H1 (cell line): ENCODE measurements around the gene IL10RA. TPM values are rescaled to one million over a fixed set of nuclear protein-coding genes. Genes with fewer than 3 reads are reported as not detected.
"Not testable (repeated sequence)": the region's sequence is repeated elsewhere in the genome, so short reads cannot be mapped to it uniquely, and the experiment has no call there.

ENCODE experiments used
- CTCF ChIA-PET: fragments of 300-600 bp; sonication (Branson Sonifier 250); formaldehyde crosslinking; loops from one replicate; lab custom pipeline; 2021; ENCODE audit not compliant: partially characterized antibody; lab: Charles Lee
- POLR2A ChIA-PET: fragments of 300-600 bp; sonication (Branson Sonifier 250); formaldehyde crosslinking; loops from one replicate; lab custom pipeline; 2021; ENCODE audit warnings: inconsistent platforms; ENCODE audit not compliant: partially characterized antibody; lab: Charles Lee
- DNase-seq, 2 experiments: peaks; one replicate each; pipeline versions ENCODE4 v3.0.0 to v3.0.0-alpha.2; 2010 to 2022; ENCODE audit warnings: low spot score in 2 of 2, low read depth in 1 of 2, mixed read lengths in 1 of 2
- FAIRE-seq: peaks from 2 replicates; lab custom pipeline; 2011; peaks lifted over from hg19 to GRCh38; lab: Jason Lieb, UNC
- H2AFZ ChIP-seq: 2 replicates; pipeline ENCODE4 v1.8.1; 2012; ENCODE audit warnings: low read length, inconsistent platforms
- H2AK5ac ChIP-seq: 2 replicates; pipeline ENCODE4 v1.6.1; 2013; ENCODE audit warnings: low read depth, low read length
- H2BK120ac ChIP-seq: replicated peaks from 2 replicates; pipeline ENCODE3; 2013; ENCODE audit warnings: low read depth, low read length, inconsistent platforms
- H2BK12ac ChIP-seq: 2 replicates; pipeline ENCODE4 v1.6.1; 2013; ENCODE audit warnings: low read depth, low read length
- H2BK15ac ChIP-seq: 2 replicates; pipeline ENCODE4 v1.6.1; 2013; ENCODE audit warnings: low read length
- H2BK20ac ChIP-seq: 2 replicates; pipeline ENCODE4 v1.6.1; 2013; ENCODE audit warnings: low read length
- H2BK5ac ChIP-seq: 2 replicates; pipeline ENCODE4 v1.6.1; 2013; ENCODE audit warnings: low read depth, low read length
- H3K14ac ChIP-seq: 2 replicates; pipeline ENCODE4 v1.6.1; 2013; ENCODE audit warnings: inconsistent platforms; ENCODE audit not compliant: insufficient read length
- H3K18ac ChIP-seq: 2 replicates; pipeline ENCODE4 v1.6.1; 2013; ENCODE audit warnings: low read length; ENCODE audit errors: extremely low read depth
- H3K23ac ChIP-seq: 2 replicates; pipeline ENCODE4 v1.6.1; 2013; ENCODE audit warnings: inconsistent platforms; ENCODE audit not compliant: insufficient read length
- H3K23me2 ChIP-seq: 2 replicates; pipeline ENCODE4 v1.6.1; 2013; ENCODE audit warnings: low read depth, low read length
- H3K27ac ChIP-seq: 2 replicates; pipeline ENCODE4 v1.6.1; 2011; ENCODE audit warnings: low read depth, low read length, inconsistent platforms
- H3K27me3 ChIP-seq, 4 experiments: replicated peaks in 1 of 4; 1 replicate in 1 of 4; 2 replicates in 3 of 4; pipeline versions ENCODE4 v1.6.1 to v1.8.1; 2011 to 2013; ENCODE audit warnings: low read length in 3 of 4, mild to moderate bottlenecking in 3 of 4, inconsistent platforms in 2 of 4, mixed read lengths in 2 of 4, moderate library complexity in 1 of 4; ENCODE audit not compliant: control insufficient read depth in 3 of 4, insufficient read depth in 3 of 4; ENCODE audit errors: extremely low read depth in 1 of 4
- H3K36me3 ChIP-seq, 4 experiments: 2 replicates each; pipeline versions ENCODE4 v1.6.1 to v1.8.1; 2011 to 2013; ENCODE audit warnings: mild to moderate bottlenecking in 4 of 4, low read length in 3 of 4, moderate library complexity in 2 of 4, control low read depth in 1 of 4, inconsistent platforms in 1 of 4; ENCODE audit not compliant: insufficient read depth in 4 of 4, control insufficient read depth in 2 of 4
- H3K4ac ChIP-seq: replicated peaks from 2 replicates; pipeline ENCODE3; 2013; ENCODE audit warnings: low read length, low read depth, mixed read lengths, inconsistent platforms; ENCODE audit not compliant: insufficient read length
- H3K4me1 ChIP-seq, 4 experiments: replicated peaks in 1 of 4; 1 replicate in 1 of 4; 2 replicates in 3 of 4; pipeline versions ENCODE4 v1.6.1 to v1.8.1; 2011 to 2013; ENCODE audit warnings: low read length in 3 of 4, inconsistent platforms in 2 of 4, mixed read lengths in 1 of 4; ENCODE audit not compliant: insufficient read depth in 4 of 4, control insufficient read depth in 3 of 4
- H3K4me2 ChIP-seq, 2 experiments: 2 replicates each; pipeline versions ENCODE4 v1.6.1 to v1.8.1; 2011 to 2013; ENCODE audit warnings: low read depth in 2 of 2, low read length in 2 of 2, control low read depth in 1 of 2, inconsistent platforms in 1 of 2, mild to moderate bottlenecking in 1 of 2; ENCODE audit not compliant: insufficient read depth in 1 of 2
- H3K4me3 ChIP-seq, 4 experiments: fragments of 200-600, 300-600 bp in 1 of 4; sonication (generic), shearing (Covaris generic), sonication (Bioruptor Twin) in 1 of 4; 2 replicates each; pipeline versions ENCODE4 v1.5.1 to v1.8.1; 2011 to 2016; ENCODE audit warnings: low read length in 4 of 4, low read depth in 3 of 4, control low read depth in 2 of 4, inconsistent platforms in 2 of 4, mild to moderate bottlenecking in 2 of 4, mixed read lengths in 1 of 4, moderate library complexity in 1 of 4; ENCODE audit not compliant: insufficient read depth in 2 of 4; ENCODE audit errors: extremely low read depth in 1 of 4
- H3K56ac ChIP-seq: replicated peaks from 2 replicates; pipeline ENCODE3; 2013; ENCODE audit warnings: low read depth, mild to moderate bottlenecking, mixed read lengths, low read length, inconsistent platforms; ENCODE audit not compliant: insufficient read length
- H3K79me1 ChIP-seq: 2 replicates; pipeline ENCODE4 v1.6.1; 2013; ENCODE audit warnings: low read depth, low read length, control low read depth
- H3K79me2 ChIP-seq, 2 experiments: 2 replicates each; pipeline versions ENCODE4 v1.6.1 to v1.8.1; 2012 to 2013; ENCODE audit warnings: low read length in 2 of 2, mild to moderate bottlenecking in 2 of 2, inconsistent platforms in 1 of 2; ENCODE audit not compliant: insufficient read depth in 2 of 2, control insufficient read depth in 1 of 2
- H3K9ac ChIP-seq, 4 experiments: replicated peaks in 1 of 4; 1 replicate in 1 of 4; 2 replicates in 3 of 4; pipeline versions ENCODE4 v1.6.1 to v1.8.1; 2011 to 2013; ENCODE audit warnings: low read depth in 3 of 4, low read length in 3 of 4, control low read depth in 2 of 4, mild to moderate bottlenecking in 2 of 4, moderate library complexity in 2 of 4, inconsistent platforms in 1 of 4; ENCODE audit errors: extremely low read depth in 1 of 4
- H3K9me3 ChIP-seq, 2 experiments: 2 replicates each; pipeline versions ENCODE4 v1.6.1 to v1.8.1; 2012 to 2013; ENCODE audit warnings: mild to moderate bottlenecking in 2 of 2, moderate library complexity in 2 of 2, control low read depth in 1 of 2, inconsistent platforms in 1 of 2, low read depth in 1 of 2, low read length in 1 of 2, mixed read lengths in 1 of 2; ENCODE audit not compliant: insufficient read depth in 2 of 2
- H4K20me1 ChIP-seq, 2 experiments: replicated peaks in 1 of 2; 2 replicates each; pipeline versions ENCODE3 to v1.8.1; 2011 to 2013; ENCODE audit warnings: inconsistent platforms in 2 of 2, low read length in 2 of 2, mild to moderate bottlenecking in 1 of 2; ENCODE audit not compliant: insufficient read depth in 2 of 2, control insufficient read depth in 1 of 2
- H4K5ac ChIP-seq: 2 replicates; pipeline ENCODE4 v1.6.1; 2013; ENCODE audit warnings: low read length, low read depth, mixed read lengths, inconsistent platforms; ENCODE audit not compliant: insufficient read length
- H4K8ac ChIP-seq: 2 replicates; pipeline ENCODE4 v1.8.0; 2013; ENCODE audit warnings: mild to moderate bottlenecking, moderate library complexity, low read length, inconsistent platforms; ENCODE audit not compliant: insufficient read depth; ENCODE audit errors: extremely low read depth
- H4K91ac ChIP-seq: replicated peaks from 2 replicates; pipeline ENCODE3; 2013; ENCODE audit warnings: low read length, mixed read lengths, inconsistent platforms; ENCODE audit not compliant: insufficient read length
- WGBS, 2 experiments: shearing (Covaris generic) in 1 of 2; methylation state at CpG; one replicate each; pipeline versions ENCODE4 v1.1.6 to v1.1.7; 2013 to 2015; ENCODE audit warnings: low lambda C conversion rate in 2 of 2, mixed read lengths in 2 of 2, inconsistent platforms in 1 of 2, low coverage in 1 of 2, missing lambda C conversion rate in 1 of 2; ENCODE audit not compliant: insufficient replicate concordance in 2 of 2, insufficient coverage in 1 of 2, insufficient read length in 1 of 2; ENCODE audit errors: extremely low coverage in 1 of 2, missing lambda C conversion rate in 1 of 2; 5-methylcytosine and 5-hydroxymethylcytosine counted together
- polyA plus RNA-seq, 7 experiments: library from polyadenylated mRNA; depleted of rRNA in 3 of 7; stranded (reverse) in 5 of 7; unstranded in 2 of 7; fragments of >200 nt in 5 of 7; fragments of 200-250 nt in 2 of 7; gene quantifications; 1 replicate in 5 of 7; 2 replicates in 1 of 7; 4 replicates in 1 of 7; pipeline versions ENCODE4 v1.2.1 to v1.2.3, GENCODE V29; 2011 to 2013; ENCODE audit warnings: missing spikeins in 2 of 7, mixed read lengths in 2 of 7
- total RNA-seq: library from RNA; stranded (reverse); fragmentation: NEBNext Ultra II Directional; extraction: Animal tissue kit (Norgen Biotek cat#: 25700); gene quantifications from 2 replicates; pipeline ENCODE4 v1.2.1, GENCODE V29; 2021

Gene IL10RA
- total and polyA plus RNA-seq, 2 of the 8 experiments (the other 6 are each of a cell fraction or from before 2014, with no cell fraction given), result 0.05 to 0.11 TPM

DNA sequence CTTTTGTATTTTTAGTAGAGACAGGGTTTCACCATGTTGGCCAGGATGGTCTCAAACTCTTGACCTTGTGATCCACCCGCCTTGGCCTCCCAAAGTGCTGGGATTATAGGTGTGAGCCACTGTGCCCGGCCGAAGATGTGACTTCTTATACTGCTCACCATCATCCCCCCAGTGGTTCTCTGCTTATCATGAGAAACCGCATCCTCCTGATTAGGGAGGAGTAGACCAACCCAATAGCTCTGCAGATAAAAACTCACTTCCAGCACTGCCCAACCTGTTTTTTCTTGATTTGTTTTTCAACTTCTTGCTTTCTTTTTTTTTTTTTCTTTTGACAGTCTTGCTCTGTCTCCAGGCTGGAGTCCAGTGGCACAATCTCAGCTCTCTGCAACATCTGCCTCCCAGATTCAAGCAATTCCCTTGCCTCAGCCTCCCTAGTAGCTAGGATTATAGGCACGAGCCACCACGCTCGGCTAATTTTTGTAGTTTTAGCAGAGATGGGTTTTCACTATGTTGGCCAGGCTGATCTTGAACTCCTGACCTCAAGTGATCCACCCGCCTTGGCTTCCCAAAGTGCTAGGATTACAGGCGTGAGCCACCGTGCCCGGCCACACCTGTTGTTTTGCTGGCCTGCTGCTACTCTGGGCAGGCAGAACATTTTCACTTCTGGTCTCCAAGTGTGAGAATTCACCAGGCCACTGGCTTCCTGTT, 21.5 kb downstream of the IL10RA start:
- H3K27me3 ChIP-seq, H2BK20ac ChIP-seq, H4K91ac ChIP-seq, H2BK12ac ChIP-seq, H3K9me3 ChIP-seq, H3K23ac ChIP-seq, H2AK5ac ChIP-seq, H2BK120ac ChIP-seq, H3K4me2 ChIP-seq, H2BK5ac ChIP-seq, H3K9ac ChIP-seq, H3K56ac ChIP-seq, H4K20me1 ChIP-seq, H3K23me2 ChIP-seq, H2BK15ac ChIP-seq, H3K14ac ChIP-seq, H3K36me3 ChIP-seq, H3K4me3 ChIP-seq, H3K79me2 ChIP-seq, H3K27ac ChIP-seq, H4K5ac ChIP-seq, H3K4me1 ChIP-seq, H3K4ac ChIP-seq, H3K79me1 ChIP-seq, H3K18ac ChIP-seq, FAIRE-seq, H2AFZ ChIP-seq, POLR2A ChIA-PET, H4K8ac ChIP-seq: not testable (repeated sequence)
- CTCF ChIA-PET, result interaction anchor here (0.7 to 1.5 kb wide), 6 partner anchors 9 to 201 kb away, joined by 3 to 7 read pairs (median 3); no protein-coding TSS in a partner anchor
- 90% methylated on average over 11 of the region's 11 CpGs; no CpG with 5 or more reads in 1 of the 2 experiments for WGBS, 2 experiments
- peak in 1 of 2 experiments; percentile 10 for DNase-seq
